IMR-90 (cell line): ENCODE measurements around the gene CTRL. TPM values are rescaled to one million over a fixed set of nuclear protein-coding genes. Genes with fewer than 3 reads are reported as not detected.

Experiments
- ATAC-seq: fragments of 200-7000 bp; cut with Tn5 transposase; 2 replicates; pipeline ENCODE4 v1.9.1; 2020; ENCODE audit warnings: low read depth, mild to moderate bottlenecking, moderate library complexity
- BruUV-seq: library from RNA; stranded (reverse); fragments of 400-500 nt; replicated peaks from 2 replicates; lab custom pipeline; 2021; lab: Mats Ljungman, UMichigan
- CTCF ChIA-PET: fragments of 300-600 bp; formaldehyde crosslinking; extraction: SDS; loops from one replicate; lab custom pipeline; 2021; ENCODE audit warnings: antibody characterized with exemption; lab: Yijun Ruan, JAX
- POLR2A ChIA-PET: fragments of 300-600 bp; sonication (Branson Sonifier 250); formaldehyde crosslinking; loops from one replicate; lab custom pipeline; 2022; ENCODE audit warnings: antibody characterized with exemption; ENCODE audit not compliant: unreplicated experiment; lab: Charles Lee
- DNase-seq: peaks from one replicate; pipeline ENCODE4 v3.0.0; 2013
- H2AFZ ChIP-seq: replicated peaks from 2 replicates; pipeline ENCODE3; 2013; ENCODE audit warnings: low read length, mild to moderate bottlenecking; ENCODE audit not compliant: poor library complexity
- H2AK5ac ChIP-seq: 2 replicates; pipeline ENCODE4 v1.6.1; 2013; ENCODE audit warnings: low read depth, low read length, inconsistent platforms
- H2AK9ac ChIP-seq: replicated peaks from 2 replicates; pipeline ENCODE3; 2013; ENCODE audit warnings: mild to moderate bottlenecking, low read depth, low read length, moderate library complexity; ENCODE audit not compliant: poor library complexity
- H2BK120ac ChIP-seq: 2 replicates; pipeline ENCODE4 v1.6.1; 2013; ENCODE audit warnings: low read depth, low read length, inconsistent platforms
- H2BK15ac ChIP-seq: 3 replicates; pipeline ENCODE4 v1.6.1; 2013; ENCODE audit warnings: low read depth, low read length, inconsistent platforms
- H2BK20ac ChIP-seq: 2 replicates; pipeline ENCODE4 v1.6.1; 2013; ENCODE audit warnings: low read depth, mild to moderate bottlenecking, inconsistent platforms, low read length, moderate library complexity
- H2BK5ac ChIP-seq: 2 replicates; pipeline ENCODE4 v1.6.1; 2013; ENCODE audit warnings: mild to moderate bottlenecking, low read depth, low read length, inconsistent platforms; ENCODE audit not compliant: poor library complexity, severe bottlenecking
- H3K14ac ChIP-seq: replicated peaks from 2 replicates; pipeline ENCODE4 v1.6.1; 2013; ENCODE audit warnings: low read depth, low read length, inconsistent platforms
- H3K18ac ChIP-seq: 2 replicates; pipeline ENCODE4 v1.6.1; 2013; ENCODE audit warnings: low read depth, low read length, control low read depth
- H3K23ac ChIP-seq: 2 replicates; pipeline ENCODE4 v1.6.1; 2013; ENCODE audit warnings: low read depth, low read length, inconsistent platforms
- H3K27ac ChIP-seq: 2 replicates; pipeline ENCODE4 v1.5.1; 2013; ENCODE audit warnings: mild to moderate bottlenecking, control low read depth, low read length; ENCODE audit not compliant: insufficient read depth
- H3K27me3 ChIP-seq: 2 replicates; pipeline ENCODE4 v1.6.1; 2013; ENCODE audit warnings: low read length; ENCODE audit not compliant: control insufficient read depth, insufficient read depth
- H3K36me3 ChIP-seq: 2 replicates; pipeline ENCODE4 v1.6.1; 2013; ENCODE audit warnings: low read length, mixed read lengths; ENCODE audit not compliant: control insufficient read depth, insufficient read depth
- H3K4ac ChIP-seq: 2 replicates; pipeline ENCODE4 v1.6.1; 2013; ENCODE audit warnings: low read depth, low read length, inconsistent platforms
- H3K4me1 ChIP-seq: 2 replicates; pipeline ENCODE4 v1.6.1; 2013; ENCODE audit warnings: low read length, mixed read lengths; ENCODE audit not compliant: control insufficient read depth, insufficient read depth
- H3K4me2 ChIP-seq: 2 replicates; pipeline ENCODE4 v1.6.1; 2013; ENCODE audit warnings: low read depth, mild to moderate bottlenecking, control low read depth, low read length, moderate library complexity
- H3K4me3 ChIP-seq: 2 replicates; pipeline ENCODE4 v1.5.1; 2013; ENCODE audit warnings: low read depth, mild to moderate bottlenecking, control low read depth, low read length, moderate library complexity; ENCODE audit not compliant: insufficient read depth
- H3K56ac ChIP-seq: 2 replicates; pipeline ENCODE4 v1.6.1; 2013; ENCODE audit warnings: low read length, inconsistent platforms; ENCODE audit not compliant: insufficient read depth; ENCODE audit errors: extremely low read depth
- H3K79me1 ChIP-seq, 2 experiments: 2 replicates each; pipeline ENCODE4 v1.6.1; 2013; ENCODE audit warnings: low read length in 2 of 2, inconsistent platforms in 1 of 2, low read depth in 1 of 2
- H3K9ac ChIP-seq: 2 replicates; pipeline ENCODE4 v1.6.1; 2013; ENCODE audit warnings: low read depth, low read length, control low read depth
- H3K9me1 ChIP-seq: 2 replicates; pipeline ENCODE4 v1.6.1; 2013; ENCODE audit warnings: low read length, inconsistent platforms; ENCODE audit not compliant: insufficient read depth
- H3K9me3 ChIP-seq: 2 replicates; pipeline ENCODE4 v1.6.1; 2013; ENCODE audit warnings: low read length; ENCODE audit not compliant: control insufficient read depth, insufficient read depth
- H4K20me1 ChIP-seq: 2 replicates; pipeline ENCODE4 v1.6.1; 2013; ENCODE audit warnings: low read length, inconsistent platforms; ENCODE audit not compliant: insufficient read depth
- H4K5ac ChIP-seq: 2 replicates; pipeline ENCODE4 v1.6.1; 2013; ENCODE audit warnings: mild to moderate bottlenecking, low read depth, low read length, control low read depth
- H4K8ac ChIP-seq, 2 experiments: 2 replicates each; pipeline ENCODE4 v1.6.1; 2013; ENCODE audit warnings: low read depth in 2 of 2, low read length in 2 of 2, control low read depth in 1 of 2, inconsistent platforms in 1 of 2
- H4K91ac ChIP-seq: 2 replicates; pipeline ENCODE4 v1.6.1; 2013; ENCODE audit warnings: low read depth, low read length, inconsistent platforms; ENCODE audit not compliant: insufficient read depth
- BHLHE40 ChIP-seq: fragments of 150-350 bp; IDR thresholded peaks from 2 replicates; pipeline ENCODE4 v1.6.1; 2016; ENCODE audit warnings: mild to moderate bottlenecking, low read depth, low read length
- CEBPB ChIP-seq: IDR thresholded peaks from 2 replicates; pipeline ENCODE4 v1.6.1; 2012; ENCODE audit warnings: low read depth, low read length, improper control_type of control experiment
- CHD1 ChIP-seq: IDR thresholded peaks from 2 replicates; pipeline ENCODE4 v1.6.1; 2012; ENCODE audit warnings: low read depth, low read length, improper control_type of control experiment
- MAZ ChIP-seq: IDR thresholded peaks from 2 replicates; pipeline ENCODE4 v1.6.1; 2012; ENCODE audit warnings: low read depth, mild to moderate bottlenecking, low read length, improper control_type of control experiment, moderate library complexity, borderline replicate concordance
- RCOR1 ChIP-seq: IDR thresholded peaks from 2 replicates; pipeline ENCODE4 v1.6.1; 2012; ENCODE audit warnings: mild to moderate bottlenecking, low read length, improper control_type of control experiment; ENCODE audit not compliant: insufficient replicate concordance
- WGBS, 2 experiments: methylation state at CpG; one replicate each; pipeline versions ENCODE4 v1.1.5 to v1.1.7; 2013; ENCODE audit warnings: missing lambda C conversion rate in 2 of 2; ENCODE audit not compliant: insufficient read length in 1 of 2; ENCODE audit errors: extremely low coverage in 2 of 2; 5-methylcytosine and 5-hydroxymethylcytosine counted together
- dilution Hi-C: fragments of 300-500 bp; cut with HindIII; formaldehyde crosslinking; loops from one replicate; pipeline ENCODE4 v1.14.3; 2018; ENCODE audit warnings: low sequenced_read_pairs; ENCODE audit not compliant: unreplicated experiment
- in situ Hi-C: fragments of 300-500 bp; cut with MboI; formaldehyde crosslinking; loops from 3 replicates; pipeline ENCODE4 v1.14.3; 2019; ENCODE audit warnings: low sequenced_read_pairs, inconsistent platforms, mixed read lengths
- intact Hi-C: fragments of 100-400 bp; cut with micrococcal nuclease; formaldehyde crosslinking; loops from 2 replicates; pipeline ENCODE4 v1.10.0; 2022
- polyA plus RNA-seq, 3 experiments: library from polyadenylated mRNA; depleted of rRNA; stranded (reverse); fragments of >200 nt; gene quantifications; 2 replicates each; pipeline ENCODE4 v1.2.3, GENCODE V29; 2012; ENCODE audit warnings: low replicate concordance in 1 of 3
- total RNA-seq: library from RNA; depleted of rRNA; stranded (reverse); fragments of >200 nt; gene quantifications from 2 replicates; pipeline ENCODE4 v1.2.3, GENCODE V29; 2012

CTRL gene
- total and polyA plus RNA-seq, 2 of the 4 experiments (the other 2 are of a cell fraction): 0.18 to 1.1 TPM

- no peak overlapping the region for H3K18ac ChIP-seq
- intact Hi-C loops: no loop called here
- no TSS peak for BruUV-seq
- DNase-seq (peak; percentile 69), ATAC-seq (peak; percentile 97)
- peaks cover 27% of the 10 kb centered on the region for H3K36me3 ChIP-seq
- no peak overlapping the region for H3K14ac ChIP-seq
- dilution Hi-C loops: no loop called here
- no peak overlapping the region for H4K5ac ChIP-seq
- ChIA-PET POLR2A (no interaction called here), CTCF (interaction anchor here (0.5 to 1.2 kb wide), 2 partner anchors 26 to 91 kb away, joined by 3 to 14 read pairs; partner anchors contain the start of gene NRN1L)
- peaks cover 14% of the 10 kb centered on the region; the same call in 1 of the 2 replicates for H4K20me1 ChIP-seq
- no peaks in the 10 kb centered on the region for H3K9me3 ChIP-seq
- H2BK15ac ChIP-seq: no peak overlapping the region
- WGBS, 2 experiments: no CpG with 5 or more reads among the region's 2 CpGs
- H3K4me2 ChIP-seq: no peak overlapping the region
- H3K9me1 ChIP-seq: 0 out of 2 replicates have a peak, but pooled peaks cover 4% of the 10 kb centered on the region
- H3K9ac ChIP-seq: no peak overlapping the region
- in situ Hi-C loops: no loop called here
- H3K23ac ChIP-seq: no peak overlapping the region
- no peak overlapping the region for H3K4me3 ChIP-seq
- no peak overlapping the region for H4K8ac ChIP-seq
- H3K56ac ChIP-seq: no peak overlapping the region
- H4K91ac ChIP-seq: no peak overlapping the region
- no peak overlapping the region for H2BK5ac ChIP-seq
- no peak overlapping the region for H2AFZ ChIP-seq
- TF ChIP-seq RCOR1 (no peak), MAZ (no peak; the same call in 1 of the 2 replicates), BHLHE40 (no peak), CEBPB (no peak), CHD1 (no peak)
- H3K4ac ChIP-seq: no peak overlapping the region
- H3K79me1 ChIP-seq: peaks cover 7 to 49% of the 10 kb centered on the region in 2 experiments; a peak in 3 of 4 replicates
- no peak overlapping the region for H3K27ac ChIP-seq
- H2BK20ac ChIP-seq: no peak overlapping the region
- no peak overlapping the region for H2BK120ac ChIP-seq
- H3K4me1 ChIP-seq: no peaks in the 10 kb centered on the region
- no peaks in the 10 kb centered on the region for H3K27me3 ChIP-seq
- H2AK5ac ChIP-seq: no peak overlapping the region
- H2AK9ac ChIP-seq: no peak overlapping the region
Measured at GRCh38 chr16:67910158-67910557, 21.5 kb downstream of the CTRL start.
